PC-3 (cell line): ENCODE measurements around the gene SSH3. TPM values are rescaled to one million over a fixed set of nuclear protein-coding genes. Genes with fewer than 3 reads are reported as not detected.
A peak's percentile ranks its signal among the peaks of the same experiment; 100 is the strongest.

Experiments used
- ATAC-seq: fragments of 200-7000 bp; cut with Tn5 transposase; 2 replicates; pipeline ENCODE4 v1.9.1; 2020; ENCODE audit warnings: mild to moderate bottlenecking, moderate library complexity
- BruUV-seq: library from RNA; stranded (reverse); fragments of 400-500 nt; replicated peaks from 2 replicates; lab custom pipeline; 2021; lab: Mats Ljungman, UMichigan
- CTCF ChIA-PET: fragments of 300-600 bp; sonication (Branson Sonifier 250); formaldehyde crosslinking; loops from one replicate; lab custom pipeline; 2022; ENCODE audit warnings: antibody characterized with exemption; lab: Charles Lee
- POLR2A ChIA-PET: fragments of 300-600 bp; sonication (Branson Sonifier 250); formaldehyde crosslinking; loops from one replicate; lab custom pipeline; 2022; ENCODE audit warnings: antibody characterized with exemption; ENCODE audit not compliant: unreplicated experiment; lab: Charles Lee
- DNase-seq: peaks from one replicate; pipeline ENCODE4 v3.0.0-alpha.2; 2015
- H2AFZ ChIP-seq: fragments of 300-600 bp; sonication (generic); 2 replicates; pipeline ENCODE4 v1.6.0; 2016; ENCODE audit warnings: antibody characterized with exemption, low read length
- H3F3A ChIP-seq: fragments of 300-600 bp; sonication (generic); one replicate; pipeline ENCODE4 v1.6.0; 2017; ENCODE audit warnings: antibody characterized with exemption, low read length, control low read depth, mild to moderate bottlenecking; ENCODE audit not compliant: unreplicated experiment
- H3K27ac ChIP-seq: fragments of 300-600 bp; sonication (generic); 2 replicates; pipeline ENCODE4 v1.5.1; 2016; ENCODE audit warnings: mild to moderate bottlenecking, low read length
- H3K27me3 ChIP-seq: fragments of 300-600 bp; sonication (generic); 2 replicates; pipeline ENCODE4 v1.6.1; 2016; ENCODE audit warnings: low read length, mixed read lengths
- H3K36me3 ChIP-seq: fragments of 300-600 bp; sonication (generic); 2 replicates; pipeline ENCODE4 v1.6.1; 2016; ENCODE audit warnings: low read depth, mixed run types, low read length, mixed read lengths
- H3K4me1 ChIP-seq: fragments of 300-600 bp; sonication (generic); 2 replicates; pipeline ENCODE4 v1.5.1; 2016; ENCODE audit warnings: low read length; ENCODE audit not compliant: insufficient read depth
- H3K4me2 ChIP-seq: fragments of 300-600 bp; sonication (generic); 2 replicates; pipeline ENCODE4 v1.6.0; 2016; ENCODE audit warnings: low read length
- H3K4me3 ChIP-seq: fragments of 300-600 bp; sonication (generic); 2 replicates; pipeline ENCODE4 v1.5.1; 2016; ENCODE audit warnings: mild to moderate bottlenecking, low read length, mixed read lengths
- H3K79me2 ChIP-seq: fragments of 300-600 bp; sonication (generic); 2 replicates; pipeline ENCODE4 v1.6.1; 2017; ENCODE audit warnings: low read length, mixed read lengths
- H3K9ac ChIP-seq: fragments of 300-600 bp; sonication (generic); 2 replicates; pipeline ENCODE4 v1.6.0; 2016; ENCODE audit warnings: mild to moderate bottlenecking, low read length
- H3K9me2 ChIP-seq: fragments of 300-600 bp; sonication (generic); replicated peaks from 2 replicates; pipeline ENCODE4 v1.6.1; 2016; ENCODE audit warnings: mixed run types, low read length, mixed read lengths
- H3K9me3 ChIP-seq: fragments of 300-600 bp; sonication (generic); 2 replicates; pipeline ENCODE4 v1.6.1; 2016; ENCODE audit warnings: low read length, mixed read lengths
- H4K20me1 ChIP-seq: fragments of 300-600 bp; sonication (generic); 2 replicates; pipeline ENCODE4 v1.6.1; 2016; ENCODE audit warnings: low read length, mixed read lengths
- EZH2 ChIP-seq: fragments of 300-600 bp; sonication (generic); IDR thresholded peaks from one replicate; pipeline ENCODE4 v1.6.1; 2017; ENCODE audit warnings: antibody characterized with exemption, mild to moderate bottlenecking, low read length; ENCODE audit not compliant: unreplicated experiment
- EZH2phosphoT487 ChIP-seq: fragments of 300-600 bp; sonication (generic); IDR thresholded peaks from 2 replicates; pipeline ENCODE4 v1.6.1; 2018; ENCODE audit warnings: mild to moderate bottlenecking, antibody characterized with exemption, low read length, borderline replicate concordance
- intact Hi-C: fragments of 100-400 bp; cut with micrococcal nuclease; formaldehyde crosslinking; loops from 2 replicates; pipeline ENCODE4 v1.9.0; 2023
- total RNA-seq: library from RNA; depleted of rRNA; stranded (reverse); fragments of >200 nt; gene quantifications from 2 replicates; pipeline ENCODE4 v1.2.3, GENCODE V29; 2014
- TF ChIP-seq, protein P1 (sequence below): fragments of 300-600 bp; sonication (generic); conservative IDR thresholded peaks from 2 replicates; pipeline ENCODE4 v1.5.1; 2017; ENCODE audit warnings: antibody characterized with exemption, low read depth, mild to moderate bottlenecking, low read length

The SSH3 gene
- total RNA-seq, 1 experiment from 2014 or later = 35.1 TPM

DNA sequence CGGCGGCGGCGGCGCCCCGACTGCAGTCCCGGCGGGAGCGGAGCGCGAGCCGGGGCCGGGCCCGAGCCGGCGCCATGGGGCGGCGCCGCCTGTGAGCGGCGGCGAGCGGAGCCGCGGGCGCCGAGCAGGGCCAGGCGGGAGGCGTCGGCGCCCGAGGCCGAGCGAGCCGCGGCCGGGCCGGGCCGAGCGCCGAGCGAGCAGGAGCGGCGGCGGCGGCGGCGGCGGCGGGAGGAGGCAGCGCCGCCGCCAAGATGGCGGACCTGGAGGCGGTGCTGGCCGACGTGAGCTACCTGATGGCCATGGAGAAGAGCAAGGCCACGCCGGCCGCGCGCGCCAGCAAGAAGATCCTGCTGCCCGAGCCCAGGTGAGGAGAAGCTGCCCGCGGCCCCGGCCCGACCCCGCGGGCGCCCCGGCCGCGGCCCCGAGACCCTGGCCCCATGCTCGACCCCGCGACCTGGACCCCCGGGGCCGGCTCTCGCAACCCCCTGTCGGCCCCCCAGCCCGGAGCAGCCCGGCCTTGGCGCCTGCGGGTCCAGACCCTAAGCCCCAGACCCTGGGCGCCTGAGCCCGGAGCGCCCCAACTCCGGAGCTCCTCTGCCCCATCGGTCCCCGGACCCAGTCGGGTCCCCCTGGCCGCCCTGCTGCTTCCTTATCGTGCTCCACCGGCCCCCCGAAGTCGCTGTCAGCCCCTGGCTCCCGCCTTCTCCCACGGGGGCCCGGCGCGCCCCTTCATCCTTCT is 36.7 kb upstream of the SSH3 start, which contains the start of gene GRK2:
Gene GRK2 (plus strand): TSS at position 25 of the 739 bp plus-strand sequence. CDS start 227 bp downstream, at position 252.
- intact Hi-C loops = loop anchor here (1.0 to 5.0 kb wide), 3 partner anchors 36 to 78 kb away; partner anchors contain the start of gene SSH3
- peak within 1 kb of the TSS; percentile 83 for H3K9ac ChIP-seq
- peak within 1 kb of the TSS; percentile 95 for H3K4me2 ChIP-seq
- CTCF ChIA-PET = no interaction called here
- no TSS peak for BruUV-seq
- DNase-seq = peak; percentile 58
- no peaks in the 10 kb centered on the region for H3K27me3 ChIP-seq
- H2AFZ ChIP-seq = peak within 1 kb of the TSS; percentile 67
- TF ChIP-seq EZH2phosphoT487 (no peak), EZH2 (no peak)
- TF ChIP-seq, protein P1, sequence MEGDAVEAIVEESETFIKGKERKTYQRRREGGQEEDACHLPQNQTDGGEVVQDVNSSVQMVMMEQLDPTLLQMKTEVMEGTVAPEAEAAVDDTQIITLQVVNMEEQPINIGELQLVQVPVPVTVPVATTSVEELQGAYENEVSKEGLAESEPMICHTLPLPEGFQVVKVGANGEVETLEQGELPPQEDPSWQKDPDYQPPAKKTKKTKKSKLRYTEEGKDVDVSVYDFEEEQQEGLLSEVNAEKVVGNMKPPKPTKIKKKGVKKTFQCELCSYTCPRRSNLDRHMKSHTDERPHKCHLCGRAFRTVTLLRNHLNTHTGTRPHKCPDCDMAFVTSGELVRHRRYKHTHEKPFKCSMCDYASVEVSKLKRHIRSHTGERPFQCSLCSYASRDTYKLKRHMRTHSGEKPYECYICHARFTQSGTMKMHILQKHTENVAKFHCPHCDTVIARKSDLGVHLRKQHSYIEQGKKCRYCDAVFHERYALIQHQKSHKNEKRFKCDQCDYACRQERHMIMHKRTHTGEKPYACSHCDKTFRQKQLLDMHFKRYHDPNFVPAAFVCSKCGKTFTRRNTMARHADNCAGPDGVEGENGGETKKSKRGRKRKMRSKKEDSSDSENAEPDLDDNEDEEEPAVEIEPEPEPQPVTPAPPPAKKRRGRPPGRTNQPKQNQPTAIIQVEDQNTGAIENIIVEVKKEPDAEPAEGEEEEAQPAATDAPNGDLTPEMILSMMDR = no peak
- ATAC-seq = peak; percentile 12
- H3K4me3 ChIP-seq = peak within 1 kb of the TSS; percentile 74
- H3K9me3 ChIP-seq = no peaks in the 10 kb centered on the region
- peaks cover 51% of the 10 kb centered on the region for H3K79me2 ChIP-seq
- peaks cover 49% of the 10 kb centered on the region for H3K4me1 ChIP-seq
- H3F3A ChIP-seq = peaks cover 4% of the 10 kb centered on the region
- peaks cover 7% of the 10 kb centered on the region; the same call in 1 of the 2 replicates for H3K36me3 ChIP-seq
- no peaks in the 10 kb centered on the region for H3K9me2 ChIP-seq
- peaks cover 32% of the 10 kb centered on the region for H4K20me1 ChIP-seq
- POLR2A ChIA-PET = interaction anchor here (0.6 kb wide), 1 partner anchor 52 kb away, joined by 5 read pairs; no protein-coding TSS in a partner anchor
- H3K27ac ChIP-seq = peak within 1 kb of the TSS; percentile 67

DNA sequence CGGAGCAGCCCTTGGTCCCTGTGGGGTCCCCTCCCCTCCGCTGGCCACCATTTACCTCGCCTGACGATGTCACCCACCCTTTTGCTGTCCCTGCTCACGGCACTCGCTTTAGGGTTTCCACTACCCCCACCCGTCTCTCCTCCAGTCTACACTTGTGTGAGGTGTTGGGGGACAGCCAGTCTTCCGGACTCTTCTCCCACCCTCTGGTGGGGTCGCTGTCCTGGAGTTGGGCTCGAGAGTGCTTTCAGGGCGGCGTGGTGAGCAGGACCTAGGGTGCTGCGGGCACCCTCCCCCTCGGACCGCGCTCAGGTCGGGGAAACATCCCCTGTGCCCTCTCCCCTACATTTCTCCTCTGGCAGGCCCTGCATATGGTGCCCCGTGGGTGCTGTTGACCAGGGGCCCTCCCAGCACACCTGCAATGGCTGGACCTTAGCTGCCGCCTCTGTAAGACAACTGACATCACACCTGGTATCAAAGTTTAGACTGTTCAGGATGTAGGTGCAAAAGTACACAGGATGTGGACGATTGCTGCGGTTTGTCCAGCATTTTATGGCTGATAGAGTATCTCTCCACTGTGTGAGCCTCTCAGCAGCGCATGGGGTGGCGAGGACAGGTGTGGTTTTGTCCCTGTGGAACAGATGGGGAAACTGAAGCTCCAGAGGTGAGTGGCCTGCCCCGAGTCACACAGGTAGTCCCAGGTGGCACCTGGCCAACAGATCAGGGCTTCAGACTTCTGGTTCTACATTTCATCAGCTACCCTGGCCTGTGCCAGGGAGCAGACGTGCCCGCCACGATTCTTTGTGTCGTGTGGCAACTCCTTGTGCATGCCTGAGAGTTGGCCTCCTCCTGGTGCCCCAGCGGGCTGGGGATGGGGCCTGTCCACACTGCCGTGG is 35.9 kb upstream of the SSH3 start:
- POLR2A ChIA-PET = no interaction called here
- TF ChIP-seq EZH2 (no peak), EZH2phosphoT487 (no peak)
- TF ChIP-seq, protein P1 = no peak
- Histone ChIP-seq H3K27me3 (no peaks in the 10 kb centered on the region), H3K9me2 (no peaks in the 10 kb centered on the region), H3K9ac (peak overlapping the region; percentile 83), H3K4me2 (peak overlapping the region; percentile 95), H4K20me1 (peaks cover 38% of the 10 kb centered on the region), H3K27ac (peak overlapping the region; percentile 67), H3K9me3 (no peaks in the 10 kb centered on the region), H3K4me3 (peak overlapping the region; percentile 74), H3F3A (no peaks in the 10 kb centered on the region), H3K4me1 (peaks cover 47% of the 10 kb centered on the region), H2AFZ (peak overlapping the region; percentile 4; the same call in 1 of the 2 replicates), H3K36me3 (peaks cover 7% of the 10 kb centered on the region; the same call in 1 of the 2 replicates), H3K79me2 (peaks cover 59% of the 10 kb centered on the region)
- CTCF ChIA-PET = no interaction called here
- ATAC-seq (peak; percentile 39), DNase-seq (peak; percentile 84)
- intact Hi-C loops = loop anchor here (1.0 to 5.0 kb wide), 3 partner anchors 35 to 77 kb away; partner anchors contain the start of gene SSH3
- BruUV-seq = TSS peak; percentile 39
